Hepatocyte (in vitro differentiated cells): ENCODE measurements around the gene PMEPA1.

Experiments used
- EZH2 ChIP-seq: fragments of 200-600 bp; sonication (generic); IDR thresholded peaks from 2 replicates; pipeline ENCODE4 v1.6.1; 2016; ENCODE audit warnings: antibody characterized with exemption, mild to moderate bottlenecking, borderline replicate concordance
- TF ChIP-seq, protein P1 (sequence below): fragments of 200-600 bp; sonication (generic); IDR thresholded peaks from 2 replicates; pipeline ENCODE4 v1.5.1; 2016; ENCODE audit warnings: antibody characterized with exemption, mild to moderate bottlenecking; ENCODE audit not compliant: poor library complexity

DNA sequence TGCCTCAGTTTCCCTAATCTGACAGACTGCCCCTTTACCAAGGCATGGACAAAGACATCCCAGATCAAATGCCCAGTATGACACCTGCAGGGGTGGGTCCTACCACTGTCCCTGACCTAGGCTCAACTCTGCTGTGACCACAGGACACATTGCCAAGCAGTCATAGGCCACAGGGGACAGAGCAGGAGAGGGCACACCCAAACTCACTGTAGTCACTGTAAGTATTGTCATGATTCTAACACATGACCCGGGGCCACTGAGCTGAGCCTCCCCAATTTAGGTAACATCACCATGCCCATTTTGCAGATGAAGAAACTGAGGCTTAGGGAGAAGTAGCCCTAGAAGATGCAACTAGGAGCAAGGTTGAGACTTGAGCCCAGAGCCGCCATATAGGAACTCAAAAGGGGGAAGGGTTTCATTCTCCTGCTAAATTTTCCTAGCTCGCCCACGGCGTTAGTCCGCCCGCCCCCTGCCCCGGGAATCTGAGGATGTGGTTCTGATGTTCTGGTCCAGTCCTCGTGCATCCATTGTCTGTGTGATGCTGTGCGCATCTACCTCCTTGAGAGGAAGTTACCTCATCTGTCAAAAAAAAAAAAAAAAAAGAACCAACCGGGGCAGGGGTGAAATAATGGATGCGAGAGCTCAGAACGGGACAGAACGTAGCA is 44.8 kb downstream of the PMEPA1 start:
- TF ChIP-seq, protein P1, sequence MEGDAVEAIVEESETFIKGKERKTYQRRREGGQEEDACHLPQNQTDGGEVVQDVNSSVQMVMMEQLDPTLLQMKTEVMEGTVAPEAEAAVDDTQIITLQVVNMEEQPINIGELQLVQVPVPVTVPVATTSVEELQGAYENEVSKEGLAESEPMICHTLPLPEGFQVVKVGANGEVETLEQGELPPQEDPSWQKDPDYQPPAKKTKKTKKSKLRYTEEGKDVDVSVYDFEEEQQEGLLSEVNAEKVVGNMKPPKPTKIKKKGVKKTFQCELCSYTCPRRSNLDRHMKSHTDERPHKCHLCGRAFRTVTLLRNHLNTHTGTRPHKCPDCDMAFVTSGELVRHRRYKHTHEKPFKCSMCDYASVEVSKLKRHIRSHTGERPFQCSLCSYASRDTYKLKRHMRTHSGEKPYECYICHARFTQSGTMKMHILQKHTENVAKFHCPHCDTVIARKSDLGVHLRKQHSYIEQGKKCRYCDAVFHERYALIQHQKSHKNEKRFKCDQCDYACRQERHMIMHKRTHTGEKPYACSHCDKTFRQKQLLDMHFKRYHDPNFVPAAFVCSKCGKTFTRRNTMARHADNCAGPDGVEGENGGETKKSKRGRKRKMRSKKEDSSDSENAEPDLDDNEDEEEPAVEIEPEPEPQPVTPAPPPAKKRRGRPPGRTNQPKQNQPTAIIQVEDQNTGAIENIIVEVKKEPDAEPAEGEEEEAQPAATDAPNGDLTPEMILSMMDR: no peak
- no peak for TF ChIP-seq EZH2
